ENCODE measurements around the gene SRGAP2B. TPM values are rescaled to one million over a fixed set of nuclear protein-coding genes. Genes with fewer than 3 reads are reported as not detected.
"Not testable (repeated sequence)": the region's sequence is repeated elsewhere in the genome, so short reads cannot be mapped to it uniquely, and the experiment has no call there.

The SRGAP2B gene
- total RNA-seq, 2 experiments from 2014 or later, result 31.7 TPM

- H3K27ac Mint-ChIP-seq; ATAC-seq (ENCODE audit: low read depth); H3K27me3 Mint-ChIP-seq; POLR2A ChIA-PET; DNase-seq; H3K9me3 Mint-ChIP-seq; H3K4me1 Mint-ChIP-seq; H3K36me3 Mint-ChIP-seq; H3K4me3 Mint-ChIP-seq: not testable (repeated sequence)
Observed at GRCh38 chr1:145114560-145115057, 19.5 kb upstream of the SRGAP2B start.

DNA sequence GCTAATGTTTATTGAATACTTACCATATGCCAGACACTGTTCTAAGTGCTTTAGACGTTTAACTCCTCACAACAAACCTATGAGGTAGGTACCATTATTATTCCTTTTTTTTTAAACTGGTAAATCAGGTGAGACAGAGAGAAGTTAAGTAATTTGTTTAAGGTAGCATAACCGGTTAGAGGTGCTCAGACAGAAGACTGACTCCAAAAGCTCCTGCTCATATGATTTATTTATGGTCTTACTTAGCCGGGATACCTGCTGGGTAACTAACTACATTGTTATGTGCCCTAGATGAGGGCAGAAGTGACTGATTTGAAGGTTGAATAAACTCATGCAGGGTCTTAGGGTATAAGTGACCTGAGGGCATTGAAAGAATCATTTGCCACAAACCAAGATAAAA is 17.6 kb upstream of the SRGAP2B start:
- H3K9me3 Mint-ChIP-seq; H3K27me3 Mint-ChIP-seq; H3K36me3 Mint-ChIP-seq; DNase-seq; H3K4me1 Mint-ChIP-seq; H3K4me3 Mint-ChIP-seq; H3K27ac Mint-ChIP-seq; POLR2A ChIA-PET; ATAC-seq (ENCODE audit: low read depth): not testable (repeated sequence)

DNA sequence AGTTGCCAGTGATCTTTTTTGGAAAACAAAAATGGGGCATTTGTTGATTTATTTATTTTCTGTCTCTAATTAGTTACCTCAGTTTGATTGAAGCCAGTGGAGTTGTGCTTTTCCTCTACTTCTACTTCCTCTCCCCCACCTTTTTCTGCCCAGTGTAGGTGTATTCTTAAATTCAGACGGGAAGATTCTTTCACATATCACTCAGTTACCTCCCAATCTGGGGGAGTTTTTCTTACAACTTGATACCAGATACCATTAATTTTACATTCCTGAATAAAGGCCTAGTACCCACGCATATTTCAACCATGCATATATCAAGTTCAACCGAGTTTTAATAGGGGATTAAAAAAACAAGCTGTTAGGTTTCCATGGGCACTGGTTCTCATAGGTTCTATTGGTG is 16.5 kb upstream of the SRGAP2B start:
- POLR2A ChIA-PET; ATAC-seq (ENCODE audit: low read depth); H3K27me3 Mint-ChIP-seq; H3K4me1 Mint-ChIP-seq; H3K4me3 Mint-ChIP-seq; H3K27ac Mint-ChIP-seq; H3K9me3 Mint-ChIP-seq; H3K36me3 Mint-ChIP-seq; DNase-seq: not testable (repeated sequence)

GRCh38 chr1:145103294-145103693 is 8.2 kb upstream of the SRGAP2B start:
- H3K9me3 Mint-ChIP-seq; POLR2A ChIA-PET; H3K27me3 Mint-ChIP-seq; H3K4me1 Mint-ChIP-seq; ATAC-seq (ENCODE audit: low read depth); H3K36me3 Mint-ChIP-seq; DNase-seq; H3K27ac Mint-ChIP-seq; H3K4me3 Mint-ChIP-seq: not testable (repeated sequence)

DNA sequence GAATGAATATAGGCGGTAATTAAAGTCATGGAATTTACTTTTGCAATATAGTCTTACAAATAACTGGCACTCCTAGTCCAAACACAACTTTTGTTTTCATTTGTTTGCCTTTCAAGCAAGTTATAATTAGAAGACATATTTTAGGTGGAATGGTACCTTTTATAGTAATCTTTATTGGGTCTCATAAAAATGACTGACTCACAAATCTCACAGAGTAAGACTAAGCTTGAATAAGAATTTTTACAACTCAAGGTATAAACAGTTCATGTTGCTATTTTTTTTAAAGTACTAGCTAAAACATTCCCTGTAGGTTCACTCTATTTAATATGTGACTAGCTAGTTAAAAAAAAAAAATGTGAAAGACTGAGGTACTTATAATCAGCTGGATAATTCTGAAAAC is 6.6 kb upstream of the SRGAP2B start:
- H3K36me3 Mint-ChIP-seq; H3K4me1 Mint-ChIP-seq; H3K27ac Mint-ChIP-seq; POLR2A ChIA-PET; H3K9me3 Mint-ChIP-seq; DNase-seq; H3K4me3 Mint-ChIP-seq; H3K27me3 Mint-ChIP-seq; ATAC-seq (ENCODE audit: low read depth): not testable (repeated sequence)

DNA sequence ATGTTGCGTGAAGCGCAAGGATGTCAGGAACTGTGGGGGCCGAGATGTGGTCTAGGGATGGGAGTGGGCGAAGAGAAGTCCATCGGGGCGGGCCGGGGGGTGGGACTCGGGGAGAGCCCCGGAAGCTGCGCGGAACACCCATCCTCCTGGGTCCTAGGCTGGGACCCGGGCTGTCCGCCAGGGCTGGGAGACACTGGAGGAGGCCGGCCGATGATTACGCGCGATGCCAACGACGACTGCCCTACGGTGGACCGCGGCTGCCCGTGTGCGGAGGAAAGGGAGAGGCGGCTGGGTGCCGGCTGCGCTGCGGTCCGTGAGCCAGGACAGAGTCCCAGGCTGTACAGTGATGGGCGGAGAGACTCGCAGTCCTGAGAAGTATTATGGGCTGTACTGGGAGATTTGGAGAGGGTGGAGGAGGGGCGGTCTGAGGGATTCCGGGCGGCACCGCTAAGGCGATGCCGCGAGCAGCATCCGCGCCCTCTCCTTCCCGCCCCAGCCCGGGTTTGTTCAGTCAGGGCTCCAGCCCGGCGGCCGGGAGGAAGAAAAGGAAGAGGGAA is 395 bp downstream of the SRGAP2B start:
- ATAC-seq (ENCODE audit: low read depth) (peak; percentile 6), DNase-seq (peak; percentile 50)
- H3K36me3 Mint-ChIP-seq, H3K4me1 Mint-ChIP-seq, H3K27ac Mint-ChIP-seq, H3K9me3 Mint-ChIP-seq, POLR2A ChIA-PET, H3K27me3 Mint-ChIP-seq: not testable (repeated sequence)
- H3K4me3 Mint-ChIP-seq, result peak overlapping the region; percentile 55

- peak; percentile 39 for DNase-seq
- H3K9me3 Mint-ChIP-seq; POLR2A ChIA-PET; H3K27me3 Mint-ChIP-seq; H3K36me3 Mint-ChIP-seq; ATAC-seq (ENCODE audit: low read depth); H3K4me1 Mint-ChIP-seq: not testable (repeated sequence)
- H3K27ac Mint-ChIP-seq, result peak overlapping the region; percentile 85
- peak overlapping the region; percentile 94 for H3K4me3 Mint-ChIP-seq
Observed at GRCh38 chr1:145093517-145094149, 1.5 kb downstream of the SRGAP2B start.

DNA sequence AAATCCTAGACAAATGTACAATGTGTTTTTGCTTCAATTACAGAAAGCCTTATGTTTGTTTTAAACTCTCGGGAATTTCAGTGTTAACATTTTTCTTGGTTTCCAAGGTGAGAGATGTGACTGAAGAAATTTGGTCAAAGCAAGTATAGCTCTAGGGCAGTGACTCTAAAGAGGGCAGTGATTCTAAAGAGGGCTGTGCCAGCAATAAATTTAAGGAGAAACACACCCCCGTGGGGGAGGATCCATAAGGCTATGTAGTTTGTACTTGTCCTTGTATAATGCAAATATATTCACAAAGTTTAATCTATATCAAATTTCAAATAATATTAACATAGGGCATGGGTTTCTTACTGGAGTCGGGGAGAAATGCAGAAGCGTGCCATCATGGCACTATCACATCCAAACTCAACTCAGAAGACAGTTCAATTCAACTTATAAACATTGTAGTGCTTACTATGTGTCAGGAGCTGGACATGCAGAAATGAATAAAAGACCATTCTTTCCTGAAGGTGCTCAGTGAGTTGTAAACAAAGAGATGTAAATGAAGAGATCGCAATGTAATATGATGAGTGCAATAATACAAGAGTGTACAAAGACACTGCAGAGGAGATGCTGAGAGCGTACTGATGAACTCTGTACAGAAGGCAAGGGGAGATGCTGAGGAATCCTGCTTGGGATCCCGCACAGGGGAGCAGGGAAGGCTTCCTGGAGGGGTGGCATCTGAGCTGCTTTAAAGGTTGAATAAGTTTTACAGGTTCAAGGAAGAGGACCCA is 12.5 kb downstream of the SRGAP2B start:
- ATAC-seq (ENCODE audit: low read depth); H3K27ac Mint-ChIP-seq; H3K9me3 Mint-ChIP-seq; H3K27me3 Mint-ChIP-seq; POLR2A ChIA-PET; H3K36me3 Mint-ChIP-seq; H3K4me1 Mint-ChIP-seq; DNase-seq; H3K4me3 Mint-ChIP-seq: not testable (repeated sequence)

- H3K9me3 Mint-ChIP-seq; ATAC-seq (ENCODE audit: low read depth); H3K4me3 Mint-ChIP-seq; H3K4me1 Mint-ChIP-seq; POLR2A ChIA-PET; H3K27ac Mint-ChIP-seq; H3K36me3 Mint-ChIP-seq; DNase-seq; H3K27me3 Mint-ChIP-seq: not testable (repeated sequence)
Observed at GRCh38 chr1:145080193-145080592, 14.9 kb downstream of the SRGAP2B start.

GRCh38 chr1:145079737-145080136 is 15.4 kb downstream of the SRGAP2B start:
- H3K27ac Mint-ChIP-seq; H3K9me3 Mint-ChIP-seq; H3K4me3 Mint-ChIP-seq; H3K4me1 Mint-ChIP-seq; POLR2A ChIA-PET; DNase-seq; H3K27me3 Mint-ChIP-seq; ATAC-seq (ENCODE audit: low read depth); H3K36me3 Mint-ChIP-seq: not testable (repeated sequence)

GRCh38 chr1:145078787-145079370 is 16.2 kb downstream of the SRGAP2B start:
- H3K36me3 Mint-ChIP-seq; H3K4me1 Mint-ChIP-seq; ATAC-seq (ENCODE audit: low read depth); H3K27me3 Mint-ChIP-seq; H3K4me3 Mint-ChIP-seq; H3K9me3 Mint-ChIP-seq; POLR2A ChIA-PET; DNase-seq; H3K27ac Mint-ChIP-seq: not testable (repeated sequence)

DNA sequence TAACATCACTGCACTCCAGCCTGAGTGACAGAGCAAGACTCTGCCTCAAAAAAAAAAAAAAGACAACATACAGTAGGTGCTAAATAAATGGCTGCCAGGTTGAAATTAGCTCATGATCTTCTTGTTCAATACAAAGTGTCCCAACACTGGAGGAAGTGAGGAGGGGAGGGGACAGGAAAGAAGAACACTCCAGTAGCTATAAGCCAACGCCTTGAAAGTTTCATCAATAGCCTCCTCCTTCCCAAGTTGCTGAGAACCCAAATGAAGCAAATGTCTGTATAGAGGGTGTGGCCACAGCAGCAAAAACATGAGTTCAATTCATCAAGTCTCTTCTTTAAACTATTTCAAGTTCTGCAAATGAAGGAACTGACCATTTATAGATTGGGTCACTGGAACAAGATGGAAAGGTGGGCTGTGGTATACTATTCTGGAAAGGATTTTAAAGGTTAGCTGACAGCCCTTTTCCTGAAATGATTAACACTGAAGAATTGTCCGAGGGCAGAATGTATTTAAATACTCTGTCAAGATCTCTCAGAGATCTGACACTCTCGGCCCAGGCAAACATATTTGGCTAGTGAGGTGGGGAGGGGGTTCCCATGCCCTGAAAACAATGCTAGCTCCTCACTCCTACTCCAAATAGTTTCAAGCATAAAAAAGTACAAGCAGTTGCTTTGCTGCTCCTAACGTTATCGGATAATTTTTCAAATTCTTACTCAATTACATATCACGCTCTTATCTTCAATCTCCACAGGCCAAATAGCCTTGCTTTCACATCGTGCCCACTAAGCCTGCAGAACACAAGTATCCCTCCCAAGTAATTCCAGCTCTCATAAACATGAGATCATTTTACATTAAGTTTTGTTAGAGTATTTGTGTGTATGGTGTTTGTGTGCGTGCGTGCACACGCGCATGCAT is 17.0 kb downstream of the SRGAP2B start:
- ATAC-seq (ENCODE audit: low read depth); H3K9me3 Mint-ChIP-seq; H3K27me3 Mint-ChIP-seq; POLR2A ChIA-PET; H3K36me3 Mint-ChIP-seq; H3K27ac Mint-ChIP-seq; H3K4me1 Mint-ChIP-seq; H3K4me3 Mint-ChIP-seq; DNase-seq: not testable (repeated sequence)

GRCh38 chr1:145076877-145077276 is 18.3 kb downstream of the SRGAP2B start:
- H3K9me3 Mint-ChIP-seq; ATAC-seq (ENCODE audit: low read depth); H3K4me3 Mint-ChIP-seq; H3K27me3 Mint-ChIP-seq; H3K27ac Mint-ChIP-seq; POLR2A ChIA-PET; H3K4me1 Mint-ChIP-seq; H3K36me3 Mint-ChIP-seq; DNase-seq: not testable (repeated sequence)

Data from activated naive CD8-positive, alpha-beta T cell treated with anti-CD3 and anti-CD28 coated beads, Interleukin-2, amount 10 ng/mL, durations not matched to agents 7 days and 5 days (primary cell).